C4-2B (cell line): ENCODE data around the gene GAGE13.

Experiments used
- CTCF ChIP-seq: fragments of 450-650 bp; conservative IDR thresholded peaks from 2 replicates; pipeline ENCODE4 v1.5.1; 2017; ENCODE audit warnings: mild to moderate bottlenecking
- ZFX ChIP-seq: fragments of 450-650 bp; IDR thresholded peaks from 2 replicates; pipeline ENCODE4 v1.6.1; 2017

GRCh38 chrX:49309401-49309981, 21.9 kb upstream of the GAGE13 start:
- no peak for TF ChIP-seq CTCF
- TF ChIP-seq ZFX: no peak
